HT1080 (cell line): ENCODE measurements around the gene CABP4. TPM values are rescaled to one million over a fixed set of nuclear protein-coding genes. Genes with fewer than 3 reads are reported as not detected.
"Not testable (repeated sequence)": the region's sequence is repeated elsewhere in the genome, so short reads cannot be mapped to it uniquely, and the experiment has no call there.

Experiments
- DNase-seq: peaks from one replicate; pipeline ENCODE4 v3.0.0-alpha.2; 2015; ENCODE audit warnings: low read depth
- total RNA-seq: library from RNA; depleted of rRNA; stranded (reverse); fragments of >200 nt; shearing (Covaris generic); gene quantifications from 2 replicates; pipeline ENCODE4 v1.2.3, GENCODE V29; 2014

The CABP4 gene
- total RNA-seq, 1 experiment from 2014 or later: not detected

GRCh38 chr11:67452141-67452952, 2.8 kb upstream of the CABP4 start, which contains the start of gene GPR152:
Gene GPR152 (minus strand): TSS chr11:67452729. CDS start chr11:67452724, 5 bp downstream.
- DNase-seq: no peak

- DNase-seq: no peak
Measured at GRCh38 chr11:67453816-67454732, 1.1 kb upstream of the CABP4 start.

GRCh38 chr11:67456068-67456705, 1.0 kb downstream of the CABP4 start:
- no peak for DNase-seq

GRCh38 chr11:67457453-67457852, 2.3 kb downstream of the CABP4 start:
- DNase-seq: no peak

- DNase-seq: no peak
Measured at GRCh38 chr11:67458266-67458665, 3.1 kb downstream of the CABP4 start.

GRCh38 chr11:67463186-67463585, 8.0 kb downstream of the CABP4 start:
- DNase-seq: no peak

GRCh38 chr11:67463680-67464410, 8.7 kb downstream of the CABP4 start:
- peak; percentile 77 for DNase-seq

GRCh38 chr11:67464411-67465188, 9.4 kb downstream of the CABP4 start:
- no peak for DNase-seq

GRCh38 chr11:67465189-67465510, 10.0 kb downstream of the CABP4 start:
- no peak for DNase-seq

- DNase-seq: not testable (repeated sequence)
Measured at GRCh38 chr11:67465530-67465929, 10.4 kb downstream of the CABP4 start.

GRCh38 chr11:67466367-67466766, 11.2 kb downstream of the CABP4 start:
- no peak for DNase-seq

- no peak for DNase-seq
Measured at GRCh38 chr11:67466962-67467771, 12.0 kb downstream of the CABP4 start.

GRCh38 chr11:67468056-67468455, 12.9 kb downstream of the CABP4 start:
- no peak for DNase-seq

- DNase-seq: no peak
Measured at GRCh38 chr11:67468456-67468758, 13.3 kb downstream of the CABP4 start.

GRCh38 chr11:67468759-67469507, 13.8 kb downstream of the CABP4 start, which contains the start of gene TMEM134:
Gene TMEM134 (minus strand): TSS chr11:67469251. CDS start chr11:67469192, 59 bp downstream.
- peak; percentile 74 for DNase-seq

- no peak for DNase-seq
Measured at GRCh38 chr11:67469508-67469811, 14.3 kb downstream of the CABP4 start.

- no peak for DNase-seq
Measured at GRCh38 chr11:67470337-67471002, 15.3 kb downstream of the CABP4 start.

GRCh38 chr11:67472882-67473281, 17.7 kb downstream of the CABP4 start:
- DNase-seq: no peak
